GM21528 (cell line): ENCODE measurements around the gene DDX41.
A peak's percentile ranks its signal among the peaks of the same experiment; 100 is the strongest.

Experiments
- ATAC-seq: cut with Tn5 transposase; IDR thresholded peaks from one replicate; pipeline ENCODE4 v1.9.1; 2021; ENCODE audit warnings: mild to moderate bottlenecking, moderate library complexity; ENCODE audit not compliant: unreplicated experiment, low FRiP score

Gene DDX41

DNA sequence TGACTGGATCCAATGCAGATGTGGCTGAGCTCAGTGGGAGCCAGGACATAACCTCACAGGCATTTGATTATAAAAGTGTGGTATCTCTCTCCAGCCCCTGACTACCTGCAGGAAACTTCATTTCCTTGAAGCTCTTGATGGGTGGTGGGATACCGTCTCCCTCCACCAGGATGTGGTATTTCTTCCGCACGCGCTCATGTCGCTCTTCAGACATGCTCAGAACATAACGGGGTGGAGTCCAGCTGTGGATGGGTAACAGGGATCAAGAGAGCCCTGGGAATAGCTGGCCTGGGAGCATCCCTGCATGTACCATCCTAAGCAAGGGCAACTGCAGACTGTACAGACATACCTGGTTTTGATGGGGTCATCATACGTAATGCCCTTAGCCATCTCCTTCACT, 1.2 kb downstream of the DDX41 start:
- no peak for ATAC-seq

DNA sequence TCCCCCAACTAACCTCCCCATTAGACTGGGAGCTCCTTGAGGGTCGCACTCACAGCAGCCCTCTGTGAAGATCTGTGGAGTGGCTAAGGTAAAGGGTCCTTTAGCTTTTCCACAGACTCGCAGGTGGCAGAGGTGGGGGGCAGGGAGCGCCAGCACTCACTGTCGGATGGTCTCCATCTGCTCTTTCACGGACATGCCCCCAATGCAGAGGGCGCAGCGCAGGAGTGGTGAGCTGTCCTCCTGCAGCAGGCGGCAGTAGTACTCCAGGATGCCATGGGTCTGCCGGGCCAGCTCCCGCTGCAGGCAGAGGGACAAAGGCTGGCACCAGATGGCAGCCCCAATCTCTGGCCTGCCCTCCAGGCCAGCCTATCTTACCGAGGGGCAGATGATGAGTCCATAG, 2.2 kb downstream of the DDX41 start:
- no peak for ATAC-seq

DNA sequence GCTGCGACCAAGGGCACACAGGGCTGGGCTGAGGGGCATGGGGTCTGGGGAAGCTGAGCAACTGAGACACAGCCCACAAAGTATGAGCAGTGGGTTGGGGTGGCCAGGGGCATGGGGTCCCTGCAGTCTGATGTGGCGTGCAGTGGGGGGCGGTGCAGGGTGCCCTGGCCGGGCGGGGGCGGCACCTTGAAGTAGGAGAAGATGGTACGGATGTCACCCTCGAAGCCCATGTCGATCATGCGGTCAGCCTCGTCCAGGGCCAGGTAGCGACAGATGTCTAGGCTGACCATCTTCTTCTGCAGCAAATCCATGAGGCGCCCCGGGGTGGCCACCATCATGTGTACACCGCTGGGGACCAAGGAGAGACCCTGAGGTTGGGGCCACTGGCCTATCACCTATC, 3.3 kb downstream of the DDX41 start:
- ATAC-seq, result no peak

DNA sequence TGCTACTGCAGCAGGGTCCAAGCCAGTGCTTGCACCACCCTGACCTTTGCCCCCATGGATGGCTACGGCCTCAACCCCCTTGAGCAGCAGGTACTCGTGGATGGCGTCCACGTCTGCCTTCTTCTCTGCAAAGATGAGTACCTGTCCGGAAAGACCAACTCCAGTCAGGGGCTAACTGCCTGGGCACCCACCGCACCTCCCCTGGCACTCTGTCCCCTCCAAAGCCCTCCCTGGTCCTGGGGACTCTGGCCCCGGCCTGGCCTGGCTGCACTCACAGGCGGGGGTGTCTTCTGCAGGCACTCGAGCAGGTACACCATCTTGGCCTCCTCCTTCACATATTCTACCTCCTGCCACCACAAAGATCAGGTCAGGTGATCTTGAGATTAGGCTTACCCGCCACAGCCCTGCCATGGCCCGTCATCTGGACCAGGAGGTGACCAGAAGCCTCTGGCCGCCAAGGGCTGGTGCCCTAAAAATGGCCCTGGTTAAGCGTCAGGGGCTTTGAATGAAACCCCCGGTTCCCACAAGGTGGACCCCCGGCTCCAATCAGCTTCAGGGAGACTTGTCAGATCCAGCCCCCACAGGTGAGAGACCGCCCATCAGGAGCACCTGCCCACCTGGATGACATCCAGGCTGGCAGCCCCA, 3.9 kb downstream of the DDX41 start:
- ATAC-seq, result no peak

DNA sequence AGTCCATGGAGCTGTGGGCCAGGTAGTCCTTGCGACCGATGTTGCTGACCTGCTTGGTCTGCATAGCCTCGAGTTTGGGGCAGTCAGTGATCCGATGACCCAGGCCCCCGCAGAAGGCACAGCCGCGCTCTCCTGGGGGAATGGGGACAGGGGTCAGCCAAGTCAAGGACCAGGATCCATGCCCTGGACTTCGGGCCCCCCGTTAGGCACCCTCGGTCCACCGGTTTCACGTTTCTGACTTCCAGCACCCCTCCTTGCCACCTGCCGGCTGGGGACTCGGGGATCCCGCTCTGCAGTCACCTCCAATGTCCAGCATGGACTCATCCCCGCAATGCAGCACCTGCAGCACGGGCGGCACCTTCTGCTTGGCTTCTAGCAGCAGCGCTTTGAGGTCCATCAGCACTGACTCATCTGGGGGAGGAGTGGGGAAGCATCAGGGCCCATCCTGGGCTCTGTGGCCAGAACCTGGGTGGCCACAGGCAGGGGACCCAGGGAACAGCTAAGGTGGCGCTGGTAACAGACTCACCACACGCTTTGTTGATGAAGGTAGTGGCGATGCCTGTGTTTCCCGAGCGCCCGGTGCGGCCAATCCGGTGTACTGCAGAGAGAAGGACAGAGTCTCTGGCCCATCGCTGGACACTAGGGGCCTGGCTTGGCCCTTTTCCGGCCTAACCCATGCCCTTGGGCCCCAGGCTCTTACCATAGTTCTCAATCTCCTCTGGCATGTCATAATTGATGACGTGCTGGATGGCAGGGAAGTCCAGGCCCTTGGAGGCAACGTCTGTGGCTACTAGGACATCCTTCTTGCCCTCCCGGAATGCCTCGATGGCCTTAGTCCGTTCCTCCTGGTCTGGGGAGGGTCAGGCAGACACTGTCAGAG, 4.7 kb downstream of the DDX41 start:
- no peak for ATAC-seq

DNA sequence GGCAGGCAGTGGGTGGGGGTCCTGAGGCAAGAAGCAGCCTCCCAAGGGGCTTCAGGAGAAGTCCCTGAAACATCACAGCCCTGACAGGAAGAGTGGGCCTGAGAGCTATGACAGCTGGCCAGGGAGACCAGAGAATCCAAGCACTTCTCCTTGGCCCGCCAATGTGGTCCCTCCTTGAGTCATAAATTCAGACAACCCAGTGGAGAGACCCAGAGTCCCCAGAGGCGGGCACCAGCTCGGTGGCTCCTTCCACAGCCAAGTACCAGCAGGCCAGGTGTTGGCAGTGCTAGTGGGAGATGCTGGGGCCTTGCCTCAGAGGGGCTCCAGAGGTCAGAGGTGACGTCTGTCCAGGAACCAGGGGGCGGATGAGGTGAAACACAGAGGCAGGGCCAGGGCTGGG, 5.6 kb downstream of the DDX41 start:
- ATAC-seq, result no peak

DNA sequence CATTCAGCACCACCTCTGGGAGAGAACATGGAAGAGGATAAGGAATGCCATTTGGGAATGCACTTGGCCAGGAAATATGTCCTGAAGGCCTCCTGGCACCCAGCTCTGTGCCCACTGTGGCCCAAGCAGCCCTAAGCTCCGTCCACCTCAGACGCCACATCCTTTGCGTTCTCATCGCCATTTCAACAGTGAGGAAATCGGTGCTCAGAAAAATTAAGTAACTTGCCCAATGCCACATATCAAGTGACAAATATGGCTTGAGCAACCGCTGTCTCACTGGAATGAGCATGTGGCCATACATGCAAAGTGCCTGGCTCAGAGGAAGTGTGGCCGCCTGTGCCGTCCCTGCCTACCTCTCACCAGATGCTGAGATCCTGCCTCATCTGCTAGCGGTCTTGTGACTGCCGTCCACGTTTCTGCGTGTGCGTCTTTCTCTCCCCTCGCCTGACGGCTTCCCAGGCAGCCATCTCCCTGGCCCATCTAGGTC, 6.2 kb downstream of the DDX41 start:
- no peak for ATAC-seq

GRCh38 chr5:177509991-177510566, 6.7 kb downstream of the DDX41 start:
- peak; percentile 30 for ATAC-seq

DNA sequence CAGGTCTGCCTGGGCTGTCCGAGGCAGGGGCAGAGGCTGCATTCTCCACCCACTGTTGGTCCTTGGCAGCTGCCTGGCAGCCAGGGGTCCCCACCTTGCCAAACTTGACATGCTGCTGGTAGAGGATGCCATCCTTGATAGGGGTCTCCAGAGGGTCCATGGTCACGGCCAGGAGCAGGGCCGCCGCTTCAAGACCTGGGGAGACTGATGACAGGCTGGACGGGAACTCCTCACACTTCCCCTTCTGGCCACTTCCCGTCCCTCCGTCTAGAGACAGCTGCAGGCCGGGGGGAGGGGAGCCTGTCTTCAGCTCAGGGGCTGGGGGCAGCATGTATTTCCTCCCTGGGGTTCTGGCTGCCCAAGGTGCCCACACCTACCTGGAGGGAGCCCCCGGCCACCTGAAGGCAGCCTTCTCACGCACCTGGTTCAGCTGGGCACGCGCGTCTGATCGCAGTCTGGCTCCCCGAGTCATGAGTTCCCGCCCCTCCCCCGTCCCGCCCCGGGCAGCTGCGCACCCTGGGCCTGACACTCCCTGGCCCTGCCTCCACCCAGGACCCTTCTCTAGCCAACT, 7.3 kb downstream of the DDX41 start, which contains the start of gene DOK3:
Gene DOK3, minus strand, starts transcription at position 446 of the 571 bp plus-strand sequence. Its CDS starts 286 bp downstream, at position 160.
- peak; percentile 4 for ATAC-seq

GRCh38 chr5:177508837-177509236, 7.9 kb downstream of the DDX41 start:
- peak; percentile 34 for ATAC-seq

DNA sequence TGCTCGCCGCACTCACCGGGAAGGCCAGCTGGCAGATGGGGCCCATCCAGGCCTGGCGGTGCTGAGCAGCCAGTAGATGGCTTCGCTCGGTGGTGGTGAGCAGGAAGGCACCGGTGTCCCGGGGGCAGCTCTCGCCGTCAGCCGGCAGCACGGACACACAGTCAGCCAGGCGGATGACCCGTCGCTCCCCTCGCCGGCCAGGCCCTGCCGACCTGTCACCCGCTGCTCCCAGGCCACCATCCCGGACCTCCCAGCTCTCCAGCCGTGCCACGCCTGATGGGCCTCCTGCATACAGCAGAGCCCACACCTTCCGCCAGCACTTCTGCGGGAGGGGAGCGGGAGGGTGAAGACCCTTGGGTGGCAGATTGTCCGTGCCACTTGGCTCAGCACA, 8.5 kb downstream of the DDX41 start:
- ATAC-seq, result no peak

GRCh38 chr5:177507596-177508220, 9.1 kb downstream of the DDX41 start:
- ATAC-seq, result no peak

DNA sequence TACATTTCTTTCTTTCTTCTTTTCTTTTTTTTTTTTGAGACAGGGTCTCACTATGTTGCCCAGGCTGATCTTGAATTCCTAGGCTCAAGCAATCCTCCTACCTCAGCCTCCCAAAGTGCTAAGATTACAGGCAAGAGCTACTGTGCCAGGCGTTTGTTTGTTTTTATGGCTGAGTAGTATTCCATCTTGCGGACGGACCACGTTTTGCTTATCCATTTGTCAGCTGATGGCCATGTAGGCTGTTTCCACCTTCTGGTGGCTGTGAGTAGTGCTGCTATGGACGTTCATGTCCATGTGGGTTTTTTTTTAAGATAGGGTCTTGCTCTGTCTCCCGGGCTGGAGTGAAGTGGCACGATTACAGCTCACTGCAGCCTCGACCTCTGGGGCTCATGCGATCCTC, 9.6 kb downstream of the DDX41 start:
- ATAC-seq, result no peak

DNA sequence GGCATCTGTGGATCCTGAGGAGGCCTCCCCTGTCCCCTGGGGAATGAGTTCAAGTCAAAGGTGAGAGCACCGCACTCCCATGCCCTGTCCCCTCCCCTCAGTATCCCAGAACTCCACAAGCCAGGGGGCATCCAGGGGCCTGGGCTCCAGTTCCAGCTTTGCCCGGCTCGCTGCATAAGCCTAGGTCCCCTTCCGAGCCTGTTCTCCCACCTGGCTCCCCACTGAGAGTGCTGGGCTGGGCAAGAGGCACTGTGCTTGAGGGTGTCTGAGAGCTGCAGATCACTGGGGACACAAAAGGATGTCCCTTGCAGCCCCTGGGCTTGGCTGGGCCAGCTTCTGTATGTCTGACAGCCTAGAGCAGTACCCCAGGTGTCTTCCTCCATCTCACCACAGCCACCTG, 11.7 kb downstream of the DDX41 start:
- ATAC-seq, result no peak

DNA sequence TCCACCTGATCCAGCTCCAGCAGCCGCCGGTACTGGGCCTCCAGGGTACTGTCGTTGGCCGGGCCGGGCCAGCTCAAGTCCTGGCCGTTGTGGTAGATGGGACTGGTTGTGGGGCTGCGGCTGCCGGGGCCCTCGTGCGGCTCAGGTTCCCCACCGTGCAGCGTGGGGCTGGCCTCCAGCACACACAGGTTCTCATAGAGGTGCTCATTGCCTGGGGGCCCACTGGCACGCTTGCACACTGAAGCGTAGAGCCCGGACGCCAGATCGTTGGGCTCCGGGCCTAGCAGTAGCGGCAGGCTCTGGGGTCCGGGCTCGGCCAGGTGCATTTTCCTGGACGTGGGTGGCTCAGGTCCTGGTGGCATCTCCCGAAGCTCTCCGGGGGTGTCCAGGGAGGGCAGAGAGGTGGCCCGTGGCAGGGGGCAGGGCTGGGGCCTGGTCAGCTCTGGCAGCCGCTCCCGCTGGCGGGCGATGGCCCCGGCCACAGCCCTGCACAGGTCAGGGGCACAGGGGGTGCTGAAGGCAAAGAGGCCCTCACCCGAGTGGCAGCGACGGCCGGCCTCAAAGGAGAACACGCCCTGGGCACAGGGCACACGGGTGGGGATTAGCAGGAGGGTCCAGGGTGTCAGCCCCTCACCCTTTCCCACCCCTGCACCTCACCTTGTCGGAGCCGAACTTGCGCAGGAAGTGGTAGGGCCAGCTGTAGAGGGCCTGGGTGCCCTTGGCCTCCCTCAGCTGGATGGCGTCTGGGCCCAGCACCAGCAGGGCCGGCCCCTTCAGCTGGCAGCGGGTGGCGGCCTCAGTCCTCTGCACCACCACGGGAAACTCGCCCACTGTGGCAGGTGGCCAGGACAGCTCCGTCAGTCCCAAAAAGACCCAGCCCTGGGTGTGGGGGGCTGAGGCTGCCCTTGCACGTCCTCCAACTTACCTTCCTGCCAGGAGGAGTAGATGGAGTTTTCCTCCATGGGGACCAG, 12.4 kb downstream of the DDX41 start:
- no peak for ATAC-seq

DNA sequence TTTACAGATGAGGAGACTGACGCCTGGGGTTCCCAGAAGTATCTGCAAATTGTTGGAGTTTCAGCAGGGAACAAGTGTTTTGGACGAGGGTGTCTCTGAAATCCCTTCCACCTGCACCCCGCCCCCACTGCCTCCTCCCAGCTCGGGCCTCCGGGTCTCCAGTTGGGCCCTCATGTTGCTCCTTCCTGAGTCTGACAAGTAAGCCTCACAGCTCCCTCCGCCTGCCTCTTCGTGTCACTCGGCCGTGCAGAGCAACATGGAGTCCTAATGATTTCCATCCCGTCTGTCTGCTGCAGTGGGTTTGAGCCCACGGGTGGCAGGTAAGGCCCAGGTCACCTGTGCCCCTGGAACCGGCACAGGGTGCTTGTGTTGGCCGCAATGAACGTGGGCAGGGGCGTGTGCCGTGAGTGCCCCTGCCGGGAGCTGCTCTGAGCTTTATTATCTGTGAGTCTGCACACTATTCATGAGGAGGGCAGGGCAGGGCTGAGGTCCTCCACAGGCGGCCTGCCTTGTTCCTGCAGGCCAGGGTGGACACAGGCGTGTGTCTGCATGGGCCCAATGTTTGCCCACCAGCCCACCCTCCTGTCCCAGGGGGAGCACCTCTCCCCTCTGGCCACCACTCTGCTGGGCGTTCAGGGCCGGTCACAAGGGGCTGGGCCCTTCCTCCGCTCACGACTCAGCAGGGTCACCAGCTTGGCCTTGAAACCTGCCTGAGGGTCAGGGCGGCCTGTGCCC, 13.2 kb downstream of the DDX41 start:
- no peak for ATAC-seq

GRCh38 chr5:177502886-177503285, 13.9 kb downstream of the DDX41 start:
- no peak for ATAC-seq

DNA sequence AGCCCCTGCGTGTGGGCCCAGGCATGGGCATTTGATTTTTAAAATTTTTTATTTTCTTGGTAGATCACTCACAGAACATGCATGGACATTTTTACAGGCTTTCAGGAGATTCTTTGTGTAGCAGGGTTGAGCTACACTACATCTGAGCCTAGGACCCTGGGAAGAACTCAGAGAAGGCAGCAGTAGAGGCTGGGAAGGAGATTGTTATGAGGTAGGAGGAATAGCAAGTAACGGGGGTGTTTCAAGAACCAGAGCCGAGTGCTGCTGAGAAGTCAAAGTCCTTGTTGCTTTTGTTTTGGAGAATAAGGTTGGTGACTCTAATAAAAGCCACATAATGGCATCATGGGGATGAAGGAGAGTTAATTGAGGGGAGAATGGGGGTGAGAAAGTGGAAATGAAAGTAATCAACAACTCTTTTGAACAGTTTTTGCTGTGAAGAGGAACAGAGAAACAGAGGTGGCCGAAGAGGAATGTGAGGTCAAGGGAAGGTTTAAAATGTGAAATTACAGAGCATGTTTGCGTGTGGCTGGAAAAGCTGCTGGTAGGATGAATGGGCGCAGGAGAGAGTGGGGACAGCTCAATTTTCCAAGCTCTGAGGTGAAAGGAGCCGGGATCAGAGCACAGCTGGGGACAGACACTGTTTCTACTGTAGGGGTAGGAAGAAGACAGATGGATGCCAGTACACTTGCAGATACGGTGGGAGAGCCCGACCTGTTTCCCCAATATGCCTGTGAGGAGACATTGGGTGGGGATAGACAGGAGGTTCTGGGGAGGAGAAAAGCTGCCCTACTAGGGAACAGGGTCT, 14.7 kb downstream of the DDX41 start:
- no peak for ATAC-seq
